Ishikawa (cell line): Measurements from ENCODE around the gene FBH1.

ENCODE experiments used
- EGR1 ChIP-seq: IDR thresholded peaks from 2 replicates; pipeline ENCODE4 v1.6.1; 2012
- EP300 ChIP-seq: IDR thresholded peaks from 2 replicates; pipeline ENCODE4 v1.6.1; 2012; ENCODE audit warnings: borderline replicate concordance
- RAD21 ChIP-seq: IDR thresholded peaks from 2 replicates; pipeline ENCODE4 v1.6.1; 2012; ENCODE audit warnings: low read depth
- REST ChIP-seq: IDR thresholded peaks from 2 replicates; pipeline ENCODE4 v1.6.1; 2012; ENCODE audit warnings: low read depth, mild to moderate bottlenecking
- TAF1 ChIP-seq: IDR thresholded peaks from 2 replicates; pipeline ENCODE4 v1.6.1; 2012; ENCODE audit warnings: low read depth, mild to moderate bottlenecking
- TEAD4 ChIP-seq: IDR thresholded peaks from 2 replicates; pipeline ENCODE4 v1.6.1; 2012

DNA sequence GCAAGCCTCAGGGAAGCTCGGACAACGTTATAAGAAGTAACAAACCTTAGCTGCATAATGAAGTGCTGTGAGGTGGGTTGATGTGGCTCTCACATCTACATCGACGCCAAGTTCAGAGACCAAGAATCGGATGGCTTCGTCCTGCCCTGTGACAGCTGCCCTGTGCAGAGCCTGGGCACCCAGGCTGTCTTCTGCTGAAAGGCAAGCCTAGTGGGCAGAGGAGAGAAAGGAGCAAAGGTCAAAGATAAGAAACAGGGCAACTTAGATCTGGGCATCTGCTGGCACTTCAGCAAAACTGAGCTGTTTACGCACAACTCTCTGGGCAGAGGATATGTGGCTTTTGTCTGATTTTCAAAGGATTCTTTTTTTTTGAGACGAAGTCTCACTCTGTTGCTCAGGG, 7.1 kb upstream of the FBH1 start:
- TF ChIP-seq REST (no peak), RAD21 (no peak), EP300 (no peak), EGR1 (no peak), TAF1 (no peak), TEAD4 (no peak)
